HUES64 (cell line): ENCODE results near the gene RCAN2.

Experiments used
- H3K27ac ChIP-seq: 2 replicates; pipeline ENCODE4 v1.7.0; 2013; ENCODE audit warnings: low read depth, low read length, inconsistent platforms
- H3K27me3 ChIP-seq: 2 replicates; pipeline ENCODE4 v1.6.1; 2013; ENCODE audit warnings: mild to moderate bottlenecking, low read length; ENCODE audit not compliant: insufficient read depth
- H3K36me3 ChIP-seq: 2 replicates; pipeline ENCODE4 v1.6.1; 2013; ENCODE audit warnings: mild to moderate bottlenecking, low read length; ENCODE audit not compliant: insufficient read depth
- H3K4me1 ChIP-seq: 2 replicates; pipeline ENCODE4 v1.6.1; 2013; ENCODE audit warnings: mild to moderate bottlenecking, low read length, moderate library complexity; ENCODE audit not compliant: insufficient read depth
- H3K4me3 ChIP-seq: 2 replicates; pipeline ENCODE4 v1.5.1; 2013; ENCODE audit warnings: mild to moderate bottlenecking, low read length, moderate library complexity
- H3K9ac ChIP-seq: 2 replicates; pipeline ENCODE4 v1.6.1; 2013; ENCODE audit warnings: mild to moderate bottlenecking, low read depth, low read length
- H3K9me3 ChIP-seq: 2 replicates; pipeline ENCODE4 v1.6.1; 2013; ENCODE audit warnings: low read depth, low read length; ENCODE audit not compliant: insufficient read depth
- WGBS: fragments of 150-250, 120-280 bp; methylation state at CpG from one replicate; pipeline ENCODE4 v1.1.7; 2013; ENCODE audit warnings: missing lambda C conversion rate; 5-methylcytosine and 5-hydroxymethylcytosine counted together

RCAN2 gene

GRCh38 chr6:46305236-46305635, 186.0 kb downstream of the RCAN2 start:
- 88% methylated on average over 2 of the region's 2 CpGs for WGBS
- Histone ChIP-seq H3K27me3 (no peaks in the 10 kb centered on the region), H3K4me3 (no peak overlapping the region)

GRCh38 chr6:46302816-46303215, 188.4 kb downstream of the RCAN2 start:
- no CpG with 5 or more reads among the region's 1 CpG for WGBS
- Histone ChIP-seq H3K27ac (no peak overlapping the region), H3K9ac (no peak overlapping the region), H3K36me3 (no peaks in the 10 kb centered on the region), H3K4me3 (no peak overlapping the region), H3K27me3 (no peaks in the 10 kb centered on the region), H3K9me3 (no peaks in the 10 kb centered on the region), H3K4me1 (no peaks in the 10 kb centered on the region)

More at GRCh38 chr6:46305236-46305635, 186.0 kb downstream of the RCAN2 start:
- Histone ChIP-seq H3K4me1 (no peaks in the 10 kb centered on the region), H3K27ac (no peak overlapping the region), H3K9ac (no peak overlapping the region), H3K36me3 (no peaks in the 10 kb centered on the region), H3K9me3 (no peaks in the 10 kb centered on the region)

GRCh38 chr6:46302176-46302575, 189.1 kb downstream of the RCAN2 start:
- no peaks in the 10 kb centered on the region for H3K36me3 ChIP-seq
- no peaks in the 10 kb centered on the region for H3K4me1 ChIP-seq
- no peak overlapping the region for H3K9ac ChIP-seq
- H3K27ac ChIP-seq: no peak overlapping the region
- no peak overlapping the region for H3K4me3 ChIP-seq
- WGBS: 95% methylated on average over 3 of the region's 3 CpGs
- no peaks in the 10 kb centered on the region for H3K9me3 ChIP-seq
- H3K27me3 ChIP-seq: no peaks in the 10 kb centered on the region

- Histone ChIP-seq H3K27ac (no peak overlapping the region), H3K27me3 (no peaks in the 10 kb centered on the region), H3K36me3 (no peaks in the 10 kb centered on the region), H3K4me3 (no peak overlapping the region), H3K4me1 (no peaks in the 10 kb centered on the region), H3K9ac (no peak overlapping the region), H3K9me3 (no peaks in the 10 kb centered on the region)
Measured at GRCh38 chr6:46299253-46299652, 192.0 kb downstream of the RCAN2 start.

GRCh38 chr6:46296586-46296985, 194.7 kb downstream of the RCAN2 start:
- Histone ChIP-seq H3K4me3 (no peak overlapping the region), H3K9ac (no peak overlapping the region), H3K27ac (no peak overlapping the region), H3K36me3 (no peaks in the 10 kb centered on the region), H3K9me3 (no peaks in the 10 kb centered on the region), H3K27me3 (no peaks in the 10 kb centered on the region), H3K4me1 (peaks cover 1% of the 10 kb centered on the region; the same call in 1 of the 2 replicates)
- 46% methylated on average over 1 of the region's 1 CpG for WGBS

GRCh38 chr6:46293641-46294316, 197.5 kb downstream of the RCAN2 start:
- peaks cover 4% of the 10 kb centered on the region; the same call in 1 of the 2 replicates for H3K4me1 ChIP-seq
- H3K9ac ChIP-seq: no peak overlapping the region
- H3K4me3 ChIP-seq: no peak overlapping the region
- no peak overlapping the region for H3K27ac ChIP-seq
- WGBS: 91% methylated on average over 5 of the region's 5 CpGs
- no peaks in the 10 kb centered on the region for H3K36me3 ChIP-seq
- no peaks in the 10 kb centered on the region for H3K27me3 ChIP-seq
- no peaks in the 10 kb centered on the region for H3K9me3 ChIP-seq

- WGBS: 88% methylated on average over 2 of the region's 2 CpGs
- Histone ChIP-seq H3K27me3 (no peaks in the 10 kb centered on the region), H3K9ac (no peak overlapping the region), H3K4me1 (peaks cover 4% of the 10 kb centered on the region; the same call in 1 of the 2 replicates), H3K9me3 (no peaks in the 10 kb centered on the region), H3K4me3 (no peak overlapping the region), H3K27ac (no peak overlapping the region), H3K36me3 (no peaks in the 10 kb centered on the region)
Measured at GRCh38 chr6:46291880-46292279, 199.4 kb downstream of the RCAN2 start.

GRCh38 chr6:46291275-46291633, 200.0 kb downstream of the RCAN2 start:
- no peaks in the 10 kb centered on the region for H3K36me3 ChIP-seq
- no peaks in the 10 kb centered on the region for H3K9me3 ChIP-seq
- no peak overlapping the region for H3K27ac ChIP-seq
- peaks cover 4% of the 10 kb centered on the region; the same call in 1 of the 2 replicates for H3K4me1 ChIP-seq
- 29% methylated on average over 2 of the region's 2 CpGs for WGBS
- no peak overlapping the region for H3K9ac ChIP-seq
- no peaks in the 10 kb centered on the region for H3K27me3 ChIP-seq
- H3K4me3 ChIP-seq: no peak overlapping the region

- WGBS: 93% methylated on average over 2 of the region's 4 CpGs
- Histone ChIP-seq H3K9me3 (no peaks in the 10 kb centered on the region), H3K4me3 (no peak overlapping the region), H3K27me3 (no peaks in the 10 kb centered on the region), H3K36me3 (no peaks in the 10 kb centered on the region), H3K27ac (no peak overlapping the region), H3K4me1 (peaks cover 4% of the 10 kb centered on the region; the same call in 1 of the 2 replicates), H3K9ac (no peak overlapping the region)
Measured at GRCh38 chr6:46290421-46291274, 200.6 kb downstream of the RCAN2 start.

GRCh38 chr6:46289898-46290297, 201.4 kb downstream of the RCAN2 start:
- H3K27me3 ChIP-seq: no peaks in the 10 kb centered on the region
- H3K4me1 ChIP-seq: peaks cover 4% of the 10 kb centered on the region; the same call in 1 of the 2 replicates
- no peak overlapping the region for H3K9ac ChIP-seq
- no peak overlapping the region for H3K27ac ChIP-seq
- H3K9me3 ChIP-seq: no peaks in the 10 kb centered on the region
- no peak overlapping the region for H3K4me3 ChIP-seq
- WGBS: 91% methylated on average over 2 of the region's 2 CpGs
- H3K36me3 ChIP-seq: no peaks in the 10 kb centered on the region

- Histone ChIP-seq H3K9ac (no peak overlapping the region), H3K9me3 (no peaks in the 10 kb centered on the region), H3K27ac (no peak overlapping the region), H3K36me3 (no peaks in the 10 kb centered on the region), H3K4me1 (peaks cover 4% of the 10 kb centered on the region; the same call in 1 of the 2 replicates), H3K4me3 (no peak overlapping the region), H3K27me3 (no peaks in the 10 kb centered on the region)
- WGBS: 93% methylated on average over 3 of the region's 3 CpGs
Measured at GRCh38 chr6:46288835-46289234, 202.4 kb downstream of the RCAN2 start.
